ENCODE data around the gene AP2A2.

GRCh38 chr11:1037506-1038055 is 111.9 kb downstream of the AP2A2 start:
- no peak for TF ChIP-seq CTCF (IDR thresholded peaks at IDR 0.05)
- no peak for TF ChIP-seq POLR2A (IDR thresholded peaks at IDR 0.05; ENCODE audit: low read depth)
